Central memory CD8-positive, alpha-beta T cell (primary cell): Measurements from ENCODE around the gene PRRT4.

Experiments used
- ATAC-seq: fragments of 150-1000 bp; cut with Tn5 transposase; replicated peaks from 2 replicates; pipeline ENCODE4 v1.10.0; 2022; ENCODE audit warnings: mild to moderate bottlenecking, moderate FRiP score, moderate number of reproducible peaks; ENCODE audit not compliant: poor library complexity, severe bottlenecking; ENCODE audit errors: extremely low read depth
- DNase-seq, 2 donors: peaks; one replicate each; pipeline ENCODE4 v3.0.0; 2021; ENCODE audit warnings: low spot score in 2 of 2
- H3K27ac Mint-ChIP-seq: one replicate; pipeline ENCODE4 v1.8.0; 2022; ENCODE audit warnings: low read depth, mild to moderate bottlenecking, moderate library complexity, mixed read lengths
- H3K27me3 Mint-ChIP-seq: one replicate; pipeline ENCODE4 v1.8.0; 2022; ENCODE audit warnings: mixed read lengths
- H3K36me3 Mint-ChIP-seq: one replicate; pipeline ENCODE4 v1.8.0; 2022; ENCODE audit warnings: mild to moderate bottlenecking, moderate library complexity, mixed read lengths; ENCODE audit not compliant: insufficient read depth
- H3K4me1 Mint-ChIP-seq: one replicate; pipeline ENCODE4 v1.8.0; 2022; ENCODE audit warnings: mixed read lengths
- H3K4me3 Mint-ChIP-seq: one replicate; pipeline ENCODE4 v1.8.0; 2022; ENCODE audit warnings: mild to moderate bottlenecking, moderate library complexity, mixed read lengths
- H3K9me3 Mint-ChIP-seq: one replicate; pipeline ENCODE4 v1.8.0; 2022; ENCODE audit warnings: mixed read lengths

PRRT4 gene

DNA sequence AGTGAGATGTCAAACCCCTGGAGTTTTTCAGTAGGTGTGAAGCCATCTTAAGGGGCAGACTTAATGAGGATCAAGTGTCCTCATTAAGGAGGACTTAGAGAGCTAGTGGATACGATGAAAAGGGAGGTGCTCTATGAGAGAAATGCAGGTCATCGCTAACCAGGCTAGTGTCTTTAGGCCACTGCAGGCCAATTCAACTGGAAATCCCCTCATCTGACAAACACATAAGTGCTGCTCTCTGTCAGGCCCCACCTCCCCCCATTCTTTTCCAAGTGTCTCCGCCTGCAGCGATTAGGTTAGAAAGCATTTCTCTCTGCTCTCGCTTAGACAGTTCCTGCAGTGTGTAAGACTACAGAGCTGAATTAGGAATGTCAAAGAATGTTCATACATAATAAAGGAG is 51.5 kb downstream of the PRRT4 start:
- Mint-ChIP-seq H3K4me3 (no peak overlapping the region), H3K4me1 (peaks cover 12% of the 10 kb centered on the region), H3K27ac (no peak overlapping the region), H3K36me3 (peaks cover 53% of the 10 kb centered on the region), H3K27me3 (no peaks in the 10 kb centered on the region), H3K9me3 (no peaks in the 10 kb centered on the region)
- ATAC-seq (no peak), DNase-seq (no peak)

- Mint-ChIP-seq H3K27me3 (no peaks in the 10 kb centered on the region), H3K4me1 (peaks cover 6% of the 10 kb centered on the region), H3K27ac (no peak overlapping the region), H3K9me3 (no peaks in the 10 kb centered on the region), H3K4me3 (no peak overlapping the region), H3K36me3 (peaks cover 46% of the 10 kb centered on the region)
- DNase-seq (no peak), ATAC-seq (no peak)
Measured at GRCh38 chr7:128309124-128309523, 52.4 kb downstream of the PRRT4 start.

DNA sequence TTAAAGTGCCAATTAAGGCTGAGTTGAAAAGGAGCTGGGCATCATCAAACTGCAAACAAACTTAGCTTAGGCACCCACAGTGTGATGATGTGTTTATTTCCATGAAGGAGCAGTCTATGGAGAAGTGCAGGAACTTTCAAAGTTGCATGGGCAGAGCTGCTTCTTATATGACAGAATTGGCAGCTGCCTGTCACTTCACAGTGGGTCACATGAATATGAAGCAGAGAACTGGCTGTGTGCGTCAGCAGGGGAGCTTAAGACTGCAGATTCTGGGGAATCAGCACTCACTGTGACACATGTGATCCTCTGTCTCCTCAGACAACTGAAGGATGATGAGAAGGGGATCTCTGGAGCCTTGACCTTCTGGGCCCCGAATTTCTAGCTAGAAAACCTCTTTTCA is 54.4 kb downstream of the PRRT4 start:
- ATAC-seq (no peak), DNase-seq (no peak)
- H3K27ac Mint-ChIP-seq = no peak overlapping the region
- H3K9me3 Mint-ChIP-seq = no peaks in the 10 kb centered on the region
- no peaks in the 10 kb centered on the region for H3K27me3 Mint-ChIP-seq
- no peak overlapping the region for H3K4me3 Mint-ChIP-seq
- H3K4me1 Mint-ChIP-seq = peaks cover 6% of the 10 kb centered on the region
- H3K36me3 Mint-ChIP-seq = peaks cover 36% of the 10 kb centered on the region

- no peaks in the 10 kb centered on the region for H3K27me3 Mint-ChIP-seq
- no peak overlapping the region for H3K4me3 Mint-ChIP-seq
- no peaks in the 10 kb centered on the region for H3K9me3 Mint-ChIP-seq
- peaks cover 11% of the 10 kb centered on the region for H3K4me1 Mint-ChIP-seq
- H3K27ac Mint-ChIP-seq = no peak overlapping the region
- H3K36me3 Mint-ChIP-seq = peaks cover 13% of the 10 kb centered on the region
- ATAC-seq = no peak
- DNase-seq = no peak
Measured at GRCh38 chr7:128304212-128304611, 57.3 kb downstream of the PRRT4 start.

- H3K27me3 Mint-ChIP-seq = no peaks in the 10 kb centered on the region
- H3K27ac Mint-ChIP-seq = no peak overlapping the region
- ATAC-seq (no peak), DNase-seq (no peak)
- no peak overlapping the region for H3K4me3 Mint-ChIP-seq
- H3K36me3 Mint-ChIP-seq = peaks cover 12% of the 10 kb centered on the region
- peaks cover 17% of the 10 kb centered on the region for H3K4me1 Mint-ChIP-seq
- H3K9me3 Mint-ChIP-seq = no peaks in the 10 kb centered on the region
Measured at GRCh38 chr7:128303643-128304042, 57.8 kb downstream of the PRRT4 start.

- ATAC-seq = no peak
- H3K36me3 Mint-ChIP-seq = peaks cover 8% of the 10 kb centered on the region
- peaks cover 17% of the 10 kb centered on the region for H3K4me1 Mint-ChIP-seq
Measured at GRCh38 chr7:128303133-128303532, 58.4 kb downstream of the PRRT4 start.

GRCh38 chr7:128302139-128302538 is 59.4 kb downstream of the PRRT4 start:
- ATAC-seq (no peak), DNase-seq (no peak)
- peaks cover 17% of the 10 kb centered on the region for H3K4me1 Mint-ChIP-seq
- no peaks in the 10 kb centered on the region for H3K9me3 Mint-ChIP-seq
- no peaks in the 10 kb centered on the region for H3K27me3 Mint-ChIP-seq
- H3K4me3 Mint-ChIP-seq = no peak overlapping the region
- peaks cover 4% of the 10 kb centered on the region for H3K36me3 Mint-ChIP-seq
- no peak overlapping the region for H3K27ac Mint-ChIP-seq

More at GRCh38 chr7:128303133-128303532, 58.4 kb downstream of the PRRT4 start:
- Mint-ChIP-seq H3K4me3 (no peak overlapping the region), H3K27me3 (no peaks in the 10 kb centered on the region), H3K9me3 (no peaks in the 10 kb centered on the region), H3K27ac (no peak overlapping the region)
- no peak for DNase-seq
